K562 (cell line): Measurements from ENCODE around the gene COQ7. TPM values are rescaled to one million over a fixed set of nuclear protein-coding genes. Genes with fewer than 3 reads are reported as not detected.

Experiments
- ATAC-seq: fragments of 200-7000 bp; cut with Tn5 transposase; 3 replicates; pipeline ENCODE4 v1.9.1; 2020; ENCODE audit warnings: moderate library complexity
- BruUV-seq: library from RNA; stranded (reverse); fragments of 400-500 nt; replicated peaks from 2 replicates; lab custom pipeline; 2021; lab: Mats Ljungman, UMichigan
- CTCF ChIA-PET: fragments of 300-600 bp; formaldehyde crosslinking; extraction: SDS; loops from one replicate; lab custom pipeline; 2021; ENCODE audit warnings: low intra/inter-chr PET ratio; lab: Yijun Ruan, JAX
- POLR2A ChIA-PET: fragments of 300-600, 350-650 bp; sonication (Branson Sonifier 250); formaldehyde crosslinking; extraction: SDS; loops from one replicate; lab custom pipeline; 2021; ENCODE audit warnings: antibody characterized with exemption, inconsistent platforms; lab: Yijun Ruan, JAX
- DNase-seq, 4 experiments: peaks; one replicate each; pipeline versions ENCODE4 v3.0.0 to v3.0.0-alpha.2; 2011 to 2018; ENCODE audit warnings: low spot score in 3 of 4, mixed read lengths in 3 of 4; ENCODE audit errors: extremely low read depth in 1 of 4
- FAIRE-seq: peaks from 2 replicates; lab custom pipeline; 2011; peaks lifted over from hg19 to GRCh38; lab: Jason Lieb, UNC
- H2AFZ ChIP-seq: 2 replicates; pipeline ENCODE4 v1.6.0; 2011; ENCODE audit warnings: low read depth, low read length, control low read depth, inconsistent platforms
- H3K27ac ChIP-seq: fragments of 200-600 bp; 3 replicates; pipeline ENCODE4 v1.8.0; 2011; ENCODE audit warnings: low read depth, mild to moderate bottlenecking, control low read depth, inconsistent platforms, low read length, moderate library complexity, mixed read lengths; ENCODE audit errors: extremely low read depth
- H3K27me3 ChIP-seq, 2 experiments: fragments of 300-600 bp in 1 of 2; 2 replicates in 1 of 2; 3 replicates in 1 of 2; pipeline versions ENCODE4 v1.6.0 to v1.8.0; 2011; ENCODE audit warnings: inconsistent platforms in 2 of 2, low read length in 2 of 2, mild to moderate bottlenecking in 1 of 2, mixed read lengths in 1 of 2, moderate library complexity in 1 of 2; ENCODE audit not compliant: control insufficient read depth in 2 of 2, insufficient read depth in 2 of 2
- H3K36me3 ChIP-seq: fragments of 300-600 bp; 3 replicates; pipeline ENCODE4 v1.8.0; 2011; ENCODE audit warnings: mild to moderate bottlenecking, low read length, inconsistent platforms; ENCODE audit not compliant: control insufficient read depth, insufficient read depth
- H3K4me1 ChIP-seq, 2 experiments: fragments of 200-600 bp in 1 of 2; replicated peaks in 1 of 2; 2 replicates in 1 of 2; 3 replicates in 1 of 2; pipeline versions ENCODE4 v1.5.1 to v1.8.0; 2011; ENCODE audit warnings: inconsistent platforms in 2 of 2, low read length in 2 of 2, mild to moderate bottlenecking in 1 of 2, mixed read lengths in 1 of 2, moderate library complexity in 1 of 2; ENCODE audit not compliant: control insufficient read depth in 2 of 2, insufficient read depth in 2 of 2
- H3K4me2 ChIP-seq: 2 replicates; pipeline ENCODE4 v1.6.1; 2011; ENCODE audit warnings: low read length, control low read depth, inconsistent platforms, mixed read lengths; ENCODE audit not compliant: insufficient read depth
- H3K4me3 ChIP-seq: fragments of 200-600 bp; sonication (generic), shearing (Covaris generic); 2 replicates; pipeline ENCODE4 v1.5.1; 2016; ENCODE audit warnings: control low read depth, inconsistent platforms
- H3K79me2 ChIP-seq: fragments of 200-600 bp; 3 replicates; pipeline ENCODE4 v1.8.0; 2011; ENCODE audit warnings: low read length, inconsistent platforms; ENCODE audit not compliant: control insufficient read depth, insufficient read depth
- H3K9ac ChIP-seq, 2 experiments: 2 replicates each; pipeline versions ENCODE4 v1.6.0 to v1.6.1; 2011; ENCODE audit warnings: low read depth in 2 of 2, low read length in 2 of 2, control low read depth in 1 of 2, inconsistent platforms in 1 of 2, mild to moderate bottlenecking in 1 of 2, mixed read lengths in 1 of 2; ENCODE audit not compliant: insufficient read depth in 1 of 2
- H3K9me1 ChIP-seq: one replicate; pipeline ENCODE4 v1.6.0; 2011; ENCODE audit warnings: inconsistent platforms, mild to moderate bottlenecking, low read length, moderate library complexity; ENCODE audit not compliant: control insufficient read depth, insufficient read depth
- H3K9me3 ChIP-seq: replicated peaks from 2 replicates; pipeline ENCODE4 v1.5.1; 2011; ENCODE audit warnings: low read depth, low read length, inconsistent platforms; ENCODE audit not compliant: control insufficient read depth, insufficient read depth
- H4K20me1 ChIP-seq: replicated peaks from 2 replicates; pipeline ENCODE4 v1.6.1; 2011; ENCODE audit warnings: low read length, inconsistent platforms, mixed read lengths; ENCODE audit not compliant: control insufficient read depth, insufficient read depth
- FOXK1 ChIP-seq: sonication (generic); formaldehyde crosslinking; IDR thresholded peaks from 2 replicates; pipeline ENCODE4 v1.8.0; 2022; ENCODE audit warnings: missing genetic modification reagents, mild to moderate bottlenecking, borderline replicate concordance
- HNRNPL ChIP-seq: fragments of 200-400 bp; formaldehyde crosslinking; IDR thresholded peaks from 2 replicates; pipeline ENCODE4 v1.6.1; 2017; ENCODE audit warnings: low read depth, mild to moderate bottlenecking, low read length
- KLF6 ChIP-seq: fragments of 250-450 bp; sonication (Bioruptor Pico); IDR thresholded peaks from 2 replicates; pipeline ENCODE4 v1.4.0; 2020; ENCODE audit warnings: mild to moderate bottlenecking, moderate library complexity, borderline replicate concordance
- NUFIP1 ChIP-seq: fragments of 450-650 bp; IDR thresholded peaks from 2 replicates; pipeline ENCODE4 v1.6.1; 2018; ENCODE audit not compliant: partially characterized antibody
- OTX1 ChIP-seq: fragments of 450-650 bp; formaldehyde crosslinking; IDR thresholded peaks from 2 replicates; pipeline ENCODE4 v1.4.0; 2022; ENCODE audit warnings: mild to moderate bottlenecking
- PHB2 ChIP-seq: fragments of 450-650 bp; IDR thresholded peaks from 2 replicates; pipeline ENCODE4 v1.6.1; 2017; ENCODE audit warnings: low read depth
- PPARD ChIP-seq: fragments of 250-450 bp; sonication (Bioruptor Pico); IDR thresholded peaks from 2 replicates; pipeline ENCODE4 v1.8.0; 2022; ENCODE audit warnings: inconsistent platforms, mild to moderate bottlenecking, moderate library complexity
- RAD21 ChIP-seq, 2 experiments: fragments of 250-450 bp in 1 of 2; fragments of 450-650 bp in 1 of 2; sonication (Bioruptor Pico) in 1 of 2; formaldehyde crosslinking in 1 of 2; IDR thresholded peaks in 1 of 2; conservative IDR thresholded peaks in 1 of 2; 2 replicates each; pipeline versions ENCODE4 v1.4.0 to v1.8.0; 2020 to 2022; ENCODE audit warnings: mild to moderate bottlenecking in 2 of 2, moderate library complexity in 1 of 2
- TCF7 ChIP-seq: sonication (generic); IDR thresholded peaks from 2 replicates; pipeline ENCODE4 v1.6.1; 2016; ENCODE audit warnings: antibody characterized with exemption, borderline replicate concordance
- ZC3H8 ChIP-seq: fragments of 450-650 bp; IDR thresholded peaks from 2 replicates; pipeline ENCODE4 v1.6.1; 2017
- ZZZ3 ChIP-seq: fragments of 450-650 bp; IDR thresholded peaks from 2 replicates; pipeline ENCODE4 v1.6.1; 2016; ENCODE audit warnings: antibody characterized with exemption, mild to moderate bottlenecking, moderate library complexity
- WGBS: fragments of 100-300 bp; shearing (Covaris generic); methylation state at CpG from one replicate; pipeline ENCODE4 v1.1.6; 2016; ENCODE audit warnings: low coverage, mixed read lengths; ENCODE audit not compliant: insufficient coverage; ENCODE audit errors: missing lambda C conversion rate; 5-methylcytosine and 5-hydroxymethylcytosine counted together
- in situ Hi-C: fragments of 300-500 bp; cut with MboI; formaldehyde crosslinking; loops from 4 replicates; pipeline ENCODE4 v1.15.0; 2018; ENCODE audit warnings: inconsistent platforms, mixed read lengths
- intact Hi-C: fragments of 100-400 bp; cut with micrococcal nuclease; formaldehyde crosslinking; loops from 2 replicates; pipeline ENCODE4 v1.14.2; 2022
- polyA plus RNA-seq, 8 experiments: library from polyadenylated mRNA; depleted of rRNA in 4 of 8; stranded (reverse) in 5 of 8; unstranded in 3 of 8; fragments of >200 nt; fragmentation: Nextera tagmentation in 2 of 8; fragmentation: Illumina TruSeq in 1 of 8; extraction: Ambion mirVana in 2 of 8; extraction: Trizol in 1 of 8; gene quantifications; 2 replicates each; pipeline versions ENCODE4 v1.2.1 to v1.2.3, GENCODE V29; 2011 to 2014; ENCODE audit warnings: inconsistent platforms in 1 of 8, missing spikeins in 1 of 8
- total RNA-seq, 7 experiments: library from RNA; depleted of rRNA in 6 of 7; stranded (reverse); fragments of >200 nt in 6 of 7; fragmentation: Illumina TruSeq in 2 of 7; extraction: Trizol in 2 of 7; gene quantifications; 2 replicates each; pipeline versions ENCODE4 v1.2.1 to v1.2.3, GENCODE V29; 2011 to 2021; ENCODE audit warnings: low replicate concordance in 1 of 7
- TF ChIP-seq, protein P1 (sequence below): sonication (generic); formaldehyde crosslinking; IDR thresholded peaks from 2 replicates; pipeline ENCODE4 v1.4.0; 2020; ENCODE audit warnings: mild to moderate bottlenecking, missing genetic modification reagents
- TF ChIP-seq, protein P2 (sequence below): sonication (generic); formaldehyde crosslinking; IDR thresholded peaks from 2 replicates; pipeline ENCODE4 v1.8.0; 2023; ENCODE audit warnings: mild to moderate bottlenecking, missing genetic modification reagents
- TF ChIP-seq, protein P3 (sequence below): fragments of 450-650 bp; IDR thresholded peaks from one replicate; pipeline ENCODE4 v1.6.1; 2018; ENCODE audit warnings: mild to moderate bottlenecking, moderate library complexity; ENCODE audit not compliant: partially characterized antibody
- TF ChIP-seq, protein P4 (sequence below): fragments of 250-450 bp; sonication (Bioruptor Pico); IDR thresholded peaks from 2 replicates; pipeline ENCODE4 v1.4.0; 2020; ENCODE audit warnings: mild to moderate bottlenecking, moderate library complexity, borderline replicate concordance

Gene COQ7
- total and polyA plus RNA-seq, 9 of the 15 experiments (the other 6 are each of a cell fraction or from before 2014, with no cell fraction given): 2.3 to 26.1 (median 15.2) TPM

DNA sequence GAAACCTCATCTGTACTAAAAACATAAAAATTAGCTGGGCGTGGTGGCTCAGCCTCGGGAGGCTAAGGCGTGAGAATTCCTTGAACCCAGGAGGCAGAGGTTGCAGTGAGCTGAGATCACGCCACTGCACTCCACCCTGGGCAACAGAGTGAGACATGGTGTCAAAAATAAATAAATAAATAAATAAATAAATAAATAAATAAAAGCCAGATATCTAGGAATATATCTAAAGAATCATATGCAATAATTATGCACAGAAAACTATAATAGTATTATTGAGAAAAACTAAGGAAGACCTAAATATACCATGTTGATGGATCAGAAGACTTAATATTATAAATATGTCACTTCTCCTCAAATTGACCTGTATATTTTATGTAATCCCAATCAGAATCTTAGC, 46.7 kb upstream of the COQ7 start:
- FAIRE-seq: no peak
- BruUV-seq: no TSS peak
- no peaks in the 10 kb centered on the region for H3K27me3 ChIP-seq
- no peak for ATAC-seq
- H3K36me3 ChIP-seq: no peaks in the 10 kb centered on the region
- H3K4me2 ChIP-seq: no peak overlapping the region
- ChIA-PET POLR2A (interaction anchor here (0.6 kb wide), 1 partner anchor 36 kb away, joined by 3 read pairs; no protein-coding TSS in a partner anchor), CTCF (no interaction called here)
- no peaks in the 10 kb centered on the region for H3K9me1 ChIP-seq
- 47% methylated on average over 4 of the region's 4 CpGs for WGBS
- no peak for DNase-seq
- H3K4me1 ChIP-seq: no peaks in the 10 kb centered on the region
- H3K9ac ChIP-seq: no peak overlapping the region
- in situ Hi-C loops (no loop called here), intact Hi-C loops (no loop called here)
- H3K9me3 ChIP-seq: no peaks in the 10 kb centered on the region
- H4K20me1 ChIP-seq: no peaks in the 10 kb centered on the region
- H2AFZ ChIP-seq: no peak overlapping the region
- H3K27ac ChIP-seq: no peak overlapping the region
- no peaks in the 10 kb centered on the region for H3K79me2 ChIP-seq
- no peak overlapping the region for H3K4me3 ChIP-seq
- TF ChIP-seq TCF7: no peak
- TF ChIP-seq OTX1 (CRISPR knock-in tag): no peak
- TF ChIP-seq KLF6 (CRISPR knock-in tag): no peak
- TF ChIP-seq, protein P1, sequence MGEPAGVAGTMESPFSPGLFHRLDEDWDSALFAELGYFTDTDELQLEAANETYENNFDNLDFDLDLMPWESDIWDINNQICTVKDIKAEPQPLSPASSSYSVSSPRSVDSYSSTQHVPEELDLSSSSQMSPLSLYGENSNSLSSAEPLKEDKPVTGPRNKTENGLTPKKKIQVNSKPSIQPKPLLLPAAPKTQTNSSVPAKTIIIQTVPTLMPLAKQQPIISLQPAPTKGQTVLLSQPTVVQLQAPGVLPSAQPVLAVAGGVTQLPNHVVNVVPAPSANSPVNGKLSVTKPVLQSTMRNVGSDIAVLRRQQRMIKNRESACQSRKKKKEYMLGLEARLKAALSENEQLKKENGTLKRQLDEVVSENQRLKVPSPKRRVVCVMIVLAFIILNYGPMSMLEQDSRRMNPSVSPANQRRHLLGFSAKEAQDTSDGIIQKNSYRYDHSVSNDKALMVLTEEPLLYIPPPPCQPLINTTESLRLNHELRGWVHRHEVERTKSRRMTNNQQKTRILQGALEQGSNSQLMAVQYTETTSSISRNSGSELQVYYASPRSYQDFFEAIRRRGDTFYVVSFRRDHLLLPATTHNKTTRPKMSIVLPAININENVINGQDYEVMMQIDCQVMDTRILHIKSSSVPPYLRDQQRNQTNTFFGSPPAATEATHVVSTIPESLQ: no peak
- TF ChIP-seq, protein P2, sequence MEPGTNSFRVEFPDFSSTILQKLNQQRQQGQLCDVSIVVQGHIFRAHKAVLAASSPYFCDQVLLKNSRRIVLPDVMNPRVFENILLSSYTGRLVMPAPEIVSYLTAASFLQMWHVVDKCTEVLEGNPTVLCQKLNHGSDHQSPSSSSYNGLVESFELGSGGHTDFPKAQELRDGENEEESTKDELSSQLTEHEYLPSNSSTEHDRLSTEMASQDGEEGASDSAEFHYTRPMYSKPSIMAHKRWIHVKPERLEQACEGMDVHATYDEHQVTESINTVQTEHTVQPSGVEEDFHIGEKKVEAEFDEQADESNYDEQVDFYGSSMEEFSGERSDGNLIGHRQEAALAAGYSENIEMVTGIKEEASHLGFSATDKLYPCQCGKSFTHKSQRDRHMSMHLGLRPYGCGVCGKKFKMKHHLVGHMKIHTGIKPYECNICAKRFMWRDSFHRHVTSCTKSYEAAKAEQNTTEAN (CRISPR knock-in tag): no peak
- no peak for TF ChIP-seq ZC3H8
- no peak for TF ChIP-seq HNRNPL
- TF ChIP-seq RAD21 (CRISPR knock-in tag; conservative IDR thresholded peaks at IDR 0.05 in 1 of 2, IDR thresholded peaks at IDR 0.05 in 1 of 2): no peak
- no peak for TF ChIP-seq PHB2
- no peak for TF ChIP-seq NUFIP1
- TF ChIP-seq, protein P3, sequence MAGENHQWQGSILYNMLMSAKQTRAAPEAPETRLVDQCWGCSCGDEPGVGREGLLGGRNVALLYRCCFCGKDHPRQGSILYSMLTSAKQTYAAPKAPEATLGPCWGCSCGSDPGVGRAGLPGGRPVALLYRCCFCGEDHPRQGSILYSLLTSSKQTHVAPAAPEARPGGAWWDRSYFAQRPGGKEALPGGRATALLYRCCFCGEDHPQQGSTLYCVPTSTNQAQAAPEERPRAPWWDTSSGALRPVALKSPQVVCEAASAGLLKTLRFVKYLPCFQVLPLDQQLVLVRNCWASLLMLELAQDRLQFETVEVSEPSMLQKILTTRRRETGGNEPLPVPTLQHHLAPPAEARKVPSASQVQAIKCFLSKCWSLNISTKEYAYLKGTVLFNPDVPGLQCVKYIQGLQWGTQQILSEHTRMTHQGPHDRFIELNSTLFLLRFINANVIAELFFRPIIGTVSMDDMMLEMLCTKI: no peak
- TF ChIP-seq, protein P4, sequence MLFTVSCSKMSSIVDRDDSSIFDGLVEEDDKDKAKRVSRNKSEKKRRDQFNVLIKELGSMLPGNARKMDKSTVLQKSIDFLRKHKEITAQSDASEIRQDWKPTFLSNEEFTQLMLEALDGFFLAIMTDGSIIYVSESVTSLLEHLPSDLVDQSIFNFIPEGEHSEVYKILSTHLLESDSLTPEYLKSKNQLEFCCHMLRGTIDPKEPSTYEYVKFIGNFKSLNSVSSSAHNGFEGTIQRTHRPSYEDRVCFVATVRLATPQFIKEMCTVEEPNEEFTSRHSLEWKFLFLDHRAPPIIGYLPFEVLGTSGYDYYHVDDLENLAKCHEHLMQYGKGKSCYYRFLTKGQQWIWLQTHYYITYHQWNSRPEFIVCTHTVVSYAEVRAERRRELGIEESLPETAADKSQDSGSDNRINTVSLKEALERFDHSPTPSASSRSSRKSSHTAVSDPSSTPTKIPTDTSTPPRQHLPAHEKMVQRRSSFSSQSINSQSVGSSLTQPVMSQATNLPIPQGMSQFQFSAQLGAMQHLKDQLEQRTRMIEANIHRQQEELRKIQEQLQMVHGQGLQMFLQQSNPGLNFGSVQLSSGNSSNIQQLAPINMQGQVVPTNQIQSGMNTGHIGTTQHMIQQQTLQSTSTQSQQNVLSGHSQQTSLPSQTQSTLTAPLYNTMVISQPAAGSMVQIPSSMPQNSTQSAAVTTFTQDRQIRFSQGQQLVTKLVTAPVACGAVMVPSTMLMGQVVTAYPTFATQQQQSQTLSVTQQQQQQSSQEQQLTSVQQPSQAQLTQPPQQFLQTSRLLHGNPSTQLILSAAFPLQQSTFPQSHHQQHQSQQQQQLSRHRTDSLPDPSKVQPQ: no peak
- TF ChIP-seq PPARD (CRISPR knock-in tag): no peak
- TF ChIP-seq FOXK1 (CRISPR knock-in tag): no peak
- TF ChIP-seq ZZZ3: no peak
